Retinal pigment epithelial cell (primary cell): ENCODE results near the gene FAM229B.
"Not testable (repeated sequence)": the region's sequence is repeated elsewhere in the genome, so short reads cannot be mapped to it uniquely, and the experiment has no call there.

Experiments used
- DNase-seq: peaks from one replicate; pipeline ENCODE4 v3.0.0-alpha.2; 2010; ENCODE audit warnings: low read depth
- H3K4me3 ChIP-seq: 2 replicates; pipeline ENCODE4 v1.5.1; 2011; ENCODE audit warnings: mild to moderate bottlenecking, low read length, control low read depth, moderate library complexity
- TF ChIP-seq, protein P1 (sequence below): conservative IDR thresholded peaks from 2 replicates; pipeline ENCODE4 v1.5.1; 2011; ENCODE audit warnings: low read depth, low read length, control low read depth, inconsistent platforms

FAM229B gene

DNA sequence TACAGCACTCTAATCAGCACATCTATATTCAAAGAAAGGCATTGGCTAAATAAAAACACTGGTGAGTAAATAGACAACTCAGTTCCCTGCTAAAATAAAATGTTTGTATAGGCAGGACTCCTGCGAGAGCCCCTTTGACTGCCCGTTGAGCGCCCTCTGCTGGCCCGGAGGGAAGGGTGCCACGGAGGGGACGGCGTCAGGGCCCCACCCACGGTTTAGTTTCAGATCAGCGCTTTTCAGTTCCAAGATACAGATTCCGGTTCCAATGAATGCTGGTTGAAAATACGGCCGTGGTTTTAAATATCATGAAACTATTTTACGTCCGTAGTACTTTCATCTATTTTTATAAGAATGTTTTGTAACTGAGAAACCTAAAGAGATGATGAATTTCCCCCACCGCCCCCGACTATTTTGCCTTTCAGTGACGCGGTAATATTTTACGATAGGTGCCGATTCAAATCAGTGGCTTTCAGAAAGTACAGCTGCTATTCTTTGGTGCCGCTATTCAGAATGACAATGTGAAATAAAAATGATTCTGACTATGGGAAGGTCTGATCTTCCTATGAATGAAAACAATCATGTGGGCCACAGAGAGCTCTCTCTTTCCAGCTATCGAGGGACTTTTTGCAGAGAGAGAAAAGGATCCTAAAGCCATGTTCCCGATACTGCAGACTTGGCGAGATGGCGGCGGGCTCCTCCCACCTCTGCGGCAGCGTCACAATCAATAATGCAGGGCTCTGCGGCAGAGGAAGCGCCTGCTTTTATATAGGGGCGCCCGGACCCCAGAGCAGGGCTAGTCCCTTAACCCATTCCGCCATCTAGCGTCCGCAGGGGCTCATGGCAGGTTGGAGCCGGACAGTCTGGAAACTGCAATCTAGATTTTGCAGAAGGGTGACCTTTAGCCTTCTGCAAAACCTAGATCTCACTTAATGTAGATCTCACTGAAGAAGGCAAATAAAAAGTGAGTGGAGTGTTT lies 44.1 kb upstream of the FAM229B start:
- TF ChIP-seq, protein P1, sequence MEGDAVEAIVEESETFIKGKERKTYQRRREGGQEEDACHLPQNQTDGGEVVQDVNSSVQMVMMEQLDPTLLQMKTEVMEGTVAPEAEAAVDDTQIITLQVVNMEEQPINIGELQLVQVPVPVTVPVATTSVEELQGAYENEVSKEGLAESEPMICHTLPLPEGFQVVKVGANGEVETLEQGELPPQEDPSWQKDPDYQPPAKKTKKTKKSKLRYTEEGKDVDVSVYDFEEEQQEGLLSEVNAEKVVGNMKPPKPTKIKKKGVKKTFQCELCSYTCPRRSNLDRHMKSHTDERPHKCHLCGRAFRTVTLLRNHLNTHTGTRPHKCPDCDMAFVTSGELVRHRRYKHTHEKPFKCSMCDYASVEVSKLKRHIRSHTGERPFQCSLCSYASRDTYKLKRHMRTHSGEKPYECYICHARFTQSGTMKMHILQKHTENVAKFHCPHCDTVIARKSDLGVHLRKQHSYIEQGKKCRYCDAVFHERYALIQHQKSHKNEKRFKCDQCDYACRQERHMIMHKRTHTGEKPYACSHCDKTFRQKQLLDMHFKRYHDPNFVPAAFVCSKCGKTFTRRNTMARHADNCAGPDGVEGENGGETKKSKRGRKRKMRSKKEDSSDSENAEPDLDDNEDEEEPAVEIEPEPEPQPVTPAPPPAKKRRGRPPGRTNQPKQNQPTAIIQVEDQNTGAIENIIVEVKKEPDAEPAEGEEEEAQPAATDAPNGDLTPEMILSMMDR, result peak; percentile 96
- no peak for DNase-seq
- peak overlapping the region; percentile 69 for H3K4me3 ChIP-seq

GRCh38 chr6:112044196-112044595 lies 43.2 kb upstream of the FAM229B start:
- H3K4me3 ChIP-seq, result no peak overlapping the region
- no peak for DNase-seq
- TF ChIP-seq, protein P1, result no peak

- TF ChIP-seq, protein P1, result no peak
- no peak for DNase-seq
- H3K4me3 ChIP-seq, result no peak overlapping the region
Measured at GRCh38 chr6:112044856-112045255, 42.5 kb upstream of the FAM229B start.

DNA sequence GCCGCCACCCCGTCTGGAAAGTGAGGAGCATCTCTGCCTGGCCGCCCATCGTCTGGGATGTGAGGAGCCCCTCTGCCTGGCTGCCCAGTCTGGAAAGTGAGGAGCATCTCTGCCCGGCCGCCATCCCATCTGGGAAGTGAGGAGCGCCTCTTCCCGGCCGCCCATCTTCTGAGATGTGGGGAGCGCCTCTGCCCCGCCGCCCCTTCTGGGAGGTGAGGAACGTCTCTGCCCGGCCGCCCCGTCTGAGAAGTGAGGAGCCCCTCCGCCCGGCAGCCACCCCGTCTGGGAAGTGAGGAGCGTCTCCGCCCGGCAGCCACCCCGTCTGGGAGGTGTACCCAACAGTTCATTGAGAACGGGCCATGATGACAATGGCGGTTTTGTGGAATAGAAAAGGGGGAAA lies 39.9 kb upstream of the FAM229B start:
- not testable (repeated sequence) for DNase-seq, H3K4me3 ChIP-seq

GRCh38 chr6:112049026-112049799 lies 38.2 kb upstream of the FAM229B start:
- DNase-seq, result no peak
- TF ChIP-seq, protein P1, result no peak
- H3K4me3 ChIP-seq, result no peak overlapping the region

GRCh38 chr6:112049996-112050395 lies 37.4 kb upstream of the FAM229B start:
- TF ChIP-seq, protein P1, result no peak
- no peak overlapping the region for H3K4me3 ChIP-seq

DNA sequence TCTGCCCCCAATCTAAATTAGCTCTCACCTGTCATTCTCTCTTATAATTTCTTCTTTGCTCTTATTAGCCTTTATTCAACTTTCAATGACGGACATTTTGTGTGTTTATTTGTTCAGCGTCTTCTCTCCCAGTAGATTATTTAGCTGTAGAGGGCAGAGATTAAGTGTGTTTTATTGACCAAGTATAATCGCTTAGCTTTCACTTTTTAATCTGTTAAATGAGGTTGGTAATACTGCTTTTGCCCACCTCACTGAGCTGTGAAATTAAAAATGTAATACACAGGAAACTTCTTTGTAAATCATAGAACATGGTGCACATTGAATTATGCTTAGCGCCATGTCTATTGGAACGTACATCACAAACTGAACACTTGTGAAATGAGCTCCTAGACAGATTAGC lies 37.0 kb upstream of the FAM229B start:
- DNase-seq, result no peak
- no peak overlapping the region for H3K4me3 ChIP-seq
- TF ChIP-seq, protein P1, result no peak

More at GRCh38 chr6:112049996-112050395, 37.4 kb upstream of the FAM229B start:
- DNase-seq, result no peak

- DNase-seq, H3K4me3 ChIP-seq: not testable (repeated sequence)
Measured at GRCh38 chr6:112051251-112051740, 36.1 kb upstream of the FAM229B start.
